Measurements from ENCODE around the gene PRAMEF8. TPM values are rescaled to one million over a fixed set of nuclear protein-coding genes. Genes with fewer than 3 reads are reported as not detected.
"Not testable (repeated sequence)": the region's sequence is repeated elsewhere in the genome, so short reads cannot be mapped to it uniquely, and the experiment has no call there.

The PRAMEF8 gene
- total RNA-seq (not detected in 2 replicates), polyA plus RNA-seq (not detected in 2 replicates)

DNA sequence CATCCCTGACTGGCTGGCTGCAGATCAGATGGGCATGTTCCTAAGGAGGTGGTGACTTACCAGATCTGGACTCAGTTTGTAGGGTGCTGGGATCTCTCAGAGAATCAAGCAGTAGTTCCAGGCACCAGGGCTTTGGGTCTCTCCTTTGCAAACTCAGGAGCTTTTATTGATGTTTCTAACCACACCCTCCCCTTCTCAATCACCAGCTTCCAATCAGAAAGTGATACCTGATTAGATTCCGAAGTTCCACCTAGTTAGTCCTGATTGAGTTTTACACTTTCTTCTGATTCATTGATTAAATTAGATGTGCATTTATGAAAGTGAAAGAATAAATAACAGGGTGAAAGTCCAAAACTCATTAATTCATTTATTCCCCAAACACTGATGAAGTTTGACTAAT is at the start of gene PRAMEF8:
TSS of gene PRAMEF8 (minus strand) at position 101 of the 400 bp plus-strand sequence. CDS start 1,046 bp downstream, outside the sequence.
- not testable (repeated sequence) for H3K79me2 ChIP-seq; H4K20me1 ChIP-seq (ENCODE audit: insufficient read depth, poor library complexity, severe bottlenecking); H3K27me3 ChIP-seq; H3K9me3 ChIP-seq (ENCODE audit: low read depth); H3K4me1 ChIP-seq (ENCODE audit: insufficient read depth); H3K4me3 ChIP-seq; H3K27ac ChIP-seq; H3K4me2 ChIP-seq; H3K9me2 ChIP-seq (replicated peaks; ENCODE audit: insufficient read depth); H2AFZ ChIP-seq; H3K36me3 ChIP-seq (replicated peaks; ENCODE audit: insufficient read depth, low read depth); DNase-seq (ENCODE audit: low spot score)
- WGBS (ENCODE audit: low lambda C conversion rate, missing lambda C conversion rate): no CpG with 5 or more reads among the region's 1 CpG

- H3K9me2 ChIP-seq (replicated peaks; ENCODE audit: insufficient read depth); H3K79me2 ChIP-seq; H3K4me2 ChIP-seq; H3K4me3 ChIP-seq; H3K9me3 ChIP-seq (ENCODE audit: low read depth); H2AFZ ChIP-seq; H3K27me3 ChIP-seq; H3K4me1 ChIP-seq (ENCODE audit: insufficient read depth); H3K36me3 ChIP-seq (replicated peaks; ENCODE audit: insufficient read depth, low read depth); H3K27ac ChIP-seq; H4K20me1 ChIP-seq (ENCODE audit: insufficient read depth, poor library complexity, severe bottlenecking); DNase-seq (ENCODE audit: low spot score): not testable (repeated sequence)
- WGBS (ENCODE audit: low lambda C conversion rate, missing lambda C conversion rate): 49% methylated on average over 4 of the region's 4 CpGs
Observed at GRCh38 chr1:13315281-13315680, 30.3 kb upstream of the PRAMEF8 start, which contains the start of gene PRAMEF15. Gene PRAMEF15 (plus strand): TSS chr1:13315581. CDS start chr1:13318408, 2,827 bp downstream.

DNA sequence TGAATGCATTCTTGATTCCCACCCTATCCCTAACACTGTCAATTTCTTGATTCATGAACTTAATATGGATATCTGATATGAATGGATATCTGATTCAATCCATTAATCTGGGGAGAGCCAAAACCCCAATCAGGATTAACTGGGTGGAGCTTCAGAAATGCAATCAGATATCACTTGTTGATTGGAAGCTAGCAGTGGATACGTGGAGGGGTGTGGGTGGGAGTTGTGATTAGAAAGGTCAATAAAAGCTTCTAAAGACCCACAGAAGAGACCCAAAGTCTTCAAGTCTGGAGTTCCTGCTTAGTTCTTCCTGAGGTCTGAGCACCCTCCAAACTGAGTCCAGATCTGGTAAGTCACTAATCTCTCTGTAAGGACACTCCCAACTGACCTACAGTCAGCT is 18.3 kb upstream of the PRAMEF8 start, which contains the start of gene PRAMEF33:
TSS of gene PRAMEF33 (plus strand) at position 301 of the 400 bp plus-strand sequence. CDS start 2,416 bp downstream, outside the sequence.
- not testable (repeated sequence) for H3K9me2 ChIP-seq (replicated peaks; ENCODE audit: insufficient read depth); H3K4me3 ChIP-seq; H3K27me3 ChIP-seq; H3K9me3 ChIP-seq (ENCODE audit: low read depth); H3K4me1 ChIP-seq (ENCODE audit: insufficient read depth); H2AFZ ChIP-seq; H3K36me3 ChIP-seq (replicated peaks; ENCODE audit: insufficient read depth, low read depth); H3K27ac ChIP-seq; DNase-seq (ENCODE audit: low spot score); H3K4me2 ChIP-seq; H4K20me1 ChIP-seq (ENCODE audit: insufficient read depth, poor library complexity, severe bottlenecking); H3K79me2 ChIP-seq
- WGBS (ENCODE audit: low lambda C conversion rate, missing lambda C conversion rate): no CpG with 5 or more reads among the region's 1 CpG

DNA sequence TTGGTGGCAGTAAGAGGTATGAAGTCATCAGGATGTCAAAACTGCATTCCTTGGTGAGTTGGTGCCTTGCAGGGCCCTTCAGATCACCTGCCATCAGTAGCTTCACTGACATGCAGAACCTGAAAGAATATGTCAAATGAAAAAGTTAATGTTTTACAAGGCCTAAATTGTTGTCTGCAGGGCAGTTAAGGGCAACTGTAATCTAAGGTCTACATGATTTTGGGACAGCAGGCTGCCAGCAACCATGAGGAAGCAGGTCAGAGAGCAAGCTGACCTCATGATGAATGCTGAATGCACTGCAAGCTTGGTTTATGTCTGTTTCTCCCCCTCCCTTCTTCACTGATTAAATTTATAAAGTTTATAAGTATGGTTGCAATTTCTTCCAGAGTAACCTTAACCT is 17.3 kb upstream of the PRAMEF8 start:
- H3K4me2 ChIP-seq; H3K4me1 ChIP-seq (ENCODE audit: insufficient read depth); H3K9me2 ChIP-seq (replicated peaks; ENCODE audit: insufficient read depth): not testable (repeated sequence)

GRCh38 chr1:13298699-13299098 is 13.8 kb upstream of the PRAMEF8 start:
- not testable (repeated sequence) for H3K4me2 ChIP-seq; H3K27me3 ChIP-seq; H3K79me2 ChIP-seq; H4K20me1 ChIP-seq (ENCODE audit: insufficient read depth, poor library complexity, severe bottlenecking); H3K27ac ChIP-seq; H3K4me1 ChIP-seq (ENCODE audit: insufficient read depth); H3K36me3 ChIP-seq (replicated peaks; ENCODE audit: insufficient read depth, low read depth); H3K9me3 ChIP-seq (ENCODE audit: low read depth); H3K4me3 ChIP-seq; DNase-seq (ENCODE audit: low spot score); H3K9me2 ChIP-seq (replicated peaks; ENCODE audit: insufficient read depth); H2AFZ ChIP-seq
- 97% methylated on average over 6 of the region's 27 CpGs for WGBS (ENCODE audit: low lambda C conversion rate, missing lambda C conversion rate)

More for the DNA sequence above, 17.3 kb upstream of the PRAMEF8 start:
- H2AFZ ChIP-seq; H3K9me3 ChIP-seq (ENCODE audit: low read depth); H3K27ac ChIP-seq; H3K79me2 ChIP-seq; H3K27me3 ChIP-seq; H4K20me1 ChIP-seq (ENCODE audit: insufficient read depth, poor library complexity, severe bottlenecking); H3K36me3 ChIP-seq (replicated peaks; ENCODE audit: insufficient read depth, low read depth); DNase-seq (ENCODE audit: low spot score); H3K4me3 ChIP-seq: not testable (repeated sequence)

DNA sequence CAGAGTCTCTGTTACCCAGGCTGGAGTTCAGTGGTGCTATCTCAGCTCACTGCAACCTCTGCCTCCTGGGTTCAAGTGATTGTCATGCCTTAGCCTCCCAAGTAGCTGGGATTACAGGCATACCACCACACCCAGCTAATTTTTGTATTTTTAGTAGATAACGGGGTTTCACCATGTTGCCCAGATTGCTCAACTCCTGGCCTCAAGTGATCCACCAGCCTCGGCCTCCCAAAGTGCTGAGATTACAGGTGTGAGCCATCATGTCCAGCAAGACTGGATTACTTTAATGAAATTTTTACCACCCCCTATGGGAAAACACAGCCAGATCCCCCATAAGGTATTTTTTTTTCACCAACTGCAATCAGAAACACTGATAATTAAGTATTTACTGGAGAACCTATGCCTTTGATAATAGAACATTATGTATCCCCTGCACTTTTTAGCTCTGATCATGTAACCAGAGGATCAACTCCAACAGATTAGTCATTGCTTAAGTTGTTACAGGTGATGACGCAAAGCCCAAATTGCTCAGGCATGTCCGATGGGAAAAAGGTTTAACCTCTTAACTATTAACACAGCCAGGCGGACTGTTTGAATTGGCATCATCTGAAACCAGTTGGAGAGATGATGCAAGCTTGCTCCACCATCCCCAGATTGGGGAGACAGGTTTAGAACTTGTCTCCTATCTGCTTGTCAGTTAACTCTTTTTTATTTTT is 12.4 kb upstream of the PRAMEF8 start:
- not testable (repeated sequence) for H3K4me1 ChIP-seq (ENCODE audit: insufficient read depth); H3K4me3 ChIP-seq; H3K79me2 ChIP-seq; H3K4me2 ChIP-seq; H3K36me3 ChIP-seq (replicated peaks; ENCODE audit: insufficient read depth, low read depth); H4K20me1 ChIP-seq (ENCODE audit: insufficient read depth, poor library complexity, severe bottlenecking); H3K27ac ChIP-seq; H2AFZ ChIP-seq; DNase-seq (ENCODE audit: low spot score); H3K27me3 ChIP-seq; H3K9me3 ChIP-seq (ENCODE audit: low read depth); H3K9me2 ChIP-seq (replicated peaks; ENCODE audit: insufficient read depth)
- 81% methylated on average over 2 of the region's 5 CpGs for WGBS (ENCODE audit: low lambda C conversion rate, missing lambda C conversion rate)

GRCh38 chr1:13289030-13289429 is 4.1 kb upstream of the PRAMEF8 start:
- H3K4me1 ChIP-seq (ENCODE audit: insufficient read depth); H3K4me3 ChIP-seq; H3K4me2 ChIP-seq; H3K9me2 ChIP-seq (replicated peaks; ENCODE audit: insufficient read depth); H3K27ac ChIP-seq; DNase-seq (ENCODE audit: low spot score); H3K9me3 ChIP-seq (ENCODE audit: low read depth); H3K36me3 ChIP-seq (replicated peaks; ENCODE audit: insufficient read depth, low read depth); H3K27me3 ChIP-seq; H4K20me1 ChIP-seq (ENCODE audit: insufficient read depth, poor library complexity, severe bottlenecking); H3K79me2 ChIP-seq; H2AFZ ChIP-seq: not testable (repeated sequence)
- 61% methylated on average over 3 of the region's 3 CpGs for WGBS (ENCODE audit: low lambda C conversion rate, missing lambda C conversion rate)

- not testable (repeated sequence) for DNase-seq (ENCODE audit: low spot score); H3K9me2 ChIP-seq (replicated peaks; ENCODE audit: insufficient read depth); H4K20me1 ChIP-seq (ENCODE audit: insufficient read depth, poor library complexity, severe bottlenecking); H3K27me3 ChIP-seq; H2AFZ ChIP-seq; H3K36me3 ChIP-seq (replicated peaks; ENCODE audit: insufficient read depth, low read depth); H3K4me3 ChIP-seq; H3K4me2 ChIP-seq; H3K27ac ChIP-seq; H3K9me3 ChIP-seq (ENCODE audit: low read depth); H3K4me1 ChIP-seq (ENCODE audit: insufficient read depth); H3K79me2 ChIP-seq
- WGBS (ENCODE audit: low lambda C conversion rate, missing lambda C conversion rate): 82% methylated on average over 3 of the region's 3 CpGs
Observed at GRCh38 chr1:13279617-13280016, 5.3 kb downstream of the PRAMEF8 start.

- DNase-seq (ENCODE audit: low spot score); H2AFZ ChIP-seq; H3K27ac ChIP-seq; H3K36me3 ChIP-seq (replicated peaks; ENCODE audit: insufficient read depth, low read depth); H3K9me3 ChIP-seq (ENCODE audit: low read depth); H3K4me3 ChIP-seq; H3K4me2 ChIP-seq; H3K27me3 ChIP-seq; H3K4me1 ChIP-seq (ENCODE audit: insufficient read depth); H3K79me2 ChIP-seq; H4K20me1 ChIP-seq (ENCODE audit: insufficient read depth, poor library complexity, severe bottlenecking); H3K9me2 ChIP-seq (replicated peaks; ENCODE audit: insufficient read depth): not testable (repeated sequence)
- WGBS (ENCODE audit: low lambda C conversion rate, missing lambda C conversion rate): 59% methylated on average over 5 of the region's 6 CpGs
Observed at GRCh38 chr1:13277016-13277415, 7.9 kb downstream of the PRAMEF8 start.

All from hepatocyte (in vitro differentiated cells).